H1 (cell line): ENCODE measurements around the gene CEP290. TPM values are rescaled to one million over a fixed set of nuclear protein-coding genes. Genes with fewer than 3 reads are reported as not detected.

ENCODE experiments used
- polyA plus RNA-seq, 7 experiments: library from polyadenylated mRNA; depleted of rRNA in 3 of 7; stranded (reverse) in 5 of 7; unstranded in 2 of 7; fragments of >200 nt in 5 of 7; fragments of 200-250 nt in 2 of 7; gene quantifications; 1 replicate in 5 of 7; 2 replicates in 1 of 7; 4 replicates in 1 of 7; pipeline versions ENCODE4 v1.2.1 to v1.2.3, GENCODE V29; 2011 to 2013; ENCODE audit warnings: missing spikeins in 2 of 7, mixed read lengths in 2 of 7
- small RNA-seq: library from polyadenylated mRNA; stranded (forward); fragments of <200 nt; extraction: miRNeasy Mini kit (QIAGEN cat#:217004); gene quantifications from one replicate; pipeline ENCODE3, GENCODE V24; 2013; ENCODE audit not compliant: insufficient read depth
- total RNA-seq: library from RNA; stranded (reverse); fragmentation: NEBNext Ultra II Directional; extraction: Animal tissue kit (Norgen Biotek cat#: 25700); gene quantifications from 2 replicates; pipeline ENCODE4 v1.2.1, GENCODE V29; 2021

Gene CEP290
- total and polyA plus RNA-seq, 2 of the 8 experiments (the other 6 are each of a cell fraction or from before 2014, with no cell fraction given): 2.1 to 5.9 TPM

Small RNA genes within 50 kb of the gene (small RNA-seq; reads per million reads assigned to genes)
- gene RNA5SP364: not detected

Other genes starting within 250 kb of the CEP290 start
- not detected in 2 replicates for gene C12orf50, start 112.7 kb downstream of the CEP290 start, total RNA-seq
- not detected in 2 replicates for gene C12orf50, start 112.7 kb downstream of the CEP290 start, polyA plus RNA-seq (2011; rRNA removed)
- gene TMTC3, start 219 bp upstream of the CEP290 start, total RNA-seq: 44.6 and 45.1 TPM in 2 replicates
- gene TMTC3, start 219 bp upstream of the CEP290 start, polyA plus RNA-seq (2011; rRNA removed): 4.8 and 7.0 TPM in 2 replicates